ENCODE data around the gene CYP4F3.

GRCh38 chr19:15669891-15670290 lies 29.2 kb downstream of the CYP4F3 start:
- no peak for TF ChIP-seq JARID2 (CRISPR knock-in tag; IDR thresholded peaks at IDR 0.05; ENCODE audit: insufficient replicate concordance)
- no peak for TF ChIP-seq RBM22 (optimal IDR thresholded peaks at IDR 0.05; ENCODE audit: low read length)
- TF ChIP-seq KLF16 (CRISPR knock-in tag; IDR thresholded peaks at IDR 0.05) = no peak
- TF ChIP-seq, protein P1, sequence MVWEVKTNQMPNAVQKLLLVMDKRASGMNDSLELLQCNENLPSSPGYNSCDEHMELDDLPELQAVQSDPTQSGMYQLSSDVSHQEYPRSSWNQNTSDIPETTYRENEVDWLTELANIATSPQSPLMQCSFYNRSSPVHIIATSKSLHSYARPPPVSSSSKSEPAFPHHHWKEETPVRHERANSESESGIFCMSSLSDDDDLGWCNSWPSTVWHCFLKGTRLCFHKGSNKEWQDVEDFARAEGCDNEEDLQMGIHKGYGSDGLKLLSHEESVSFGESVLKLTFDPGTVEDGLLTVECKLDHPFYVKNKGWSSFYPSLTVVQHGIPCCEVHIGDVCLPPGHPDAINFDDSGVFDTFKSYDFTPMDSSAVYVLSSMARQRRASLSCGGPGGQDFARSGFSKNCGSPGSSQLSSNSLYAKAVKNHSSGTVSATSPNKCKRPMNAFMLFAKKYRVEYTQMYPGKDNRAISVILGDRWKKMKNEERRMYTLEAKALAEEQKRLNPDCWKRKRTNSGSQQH (CRISPR knock-in tag; IDR thresholded peaks at IDR 0.05; ENCODE audit: low read depth) = no peak
- no peak for TF ChIP-seq ESRRA (CRISPR knock-in tag; IDR thresholded peaks at IDR 0.05; ENCODE audit: low read depth)
- TF ChIP-seq, protein P2, sequence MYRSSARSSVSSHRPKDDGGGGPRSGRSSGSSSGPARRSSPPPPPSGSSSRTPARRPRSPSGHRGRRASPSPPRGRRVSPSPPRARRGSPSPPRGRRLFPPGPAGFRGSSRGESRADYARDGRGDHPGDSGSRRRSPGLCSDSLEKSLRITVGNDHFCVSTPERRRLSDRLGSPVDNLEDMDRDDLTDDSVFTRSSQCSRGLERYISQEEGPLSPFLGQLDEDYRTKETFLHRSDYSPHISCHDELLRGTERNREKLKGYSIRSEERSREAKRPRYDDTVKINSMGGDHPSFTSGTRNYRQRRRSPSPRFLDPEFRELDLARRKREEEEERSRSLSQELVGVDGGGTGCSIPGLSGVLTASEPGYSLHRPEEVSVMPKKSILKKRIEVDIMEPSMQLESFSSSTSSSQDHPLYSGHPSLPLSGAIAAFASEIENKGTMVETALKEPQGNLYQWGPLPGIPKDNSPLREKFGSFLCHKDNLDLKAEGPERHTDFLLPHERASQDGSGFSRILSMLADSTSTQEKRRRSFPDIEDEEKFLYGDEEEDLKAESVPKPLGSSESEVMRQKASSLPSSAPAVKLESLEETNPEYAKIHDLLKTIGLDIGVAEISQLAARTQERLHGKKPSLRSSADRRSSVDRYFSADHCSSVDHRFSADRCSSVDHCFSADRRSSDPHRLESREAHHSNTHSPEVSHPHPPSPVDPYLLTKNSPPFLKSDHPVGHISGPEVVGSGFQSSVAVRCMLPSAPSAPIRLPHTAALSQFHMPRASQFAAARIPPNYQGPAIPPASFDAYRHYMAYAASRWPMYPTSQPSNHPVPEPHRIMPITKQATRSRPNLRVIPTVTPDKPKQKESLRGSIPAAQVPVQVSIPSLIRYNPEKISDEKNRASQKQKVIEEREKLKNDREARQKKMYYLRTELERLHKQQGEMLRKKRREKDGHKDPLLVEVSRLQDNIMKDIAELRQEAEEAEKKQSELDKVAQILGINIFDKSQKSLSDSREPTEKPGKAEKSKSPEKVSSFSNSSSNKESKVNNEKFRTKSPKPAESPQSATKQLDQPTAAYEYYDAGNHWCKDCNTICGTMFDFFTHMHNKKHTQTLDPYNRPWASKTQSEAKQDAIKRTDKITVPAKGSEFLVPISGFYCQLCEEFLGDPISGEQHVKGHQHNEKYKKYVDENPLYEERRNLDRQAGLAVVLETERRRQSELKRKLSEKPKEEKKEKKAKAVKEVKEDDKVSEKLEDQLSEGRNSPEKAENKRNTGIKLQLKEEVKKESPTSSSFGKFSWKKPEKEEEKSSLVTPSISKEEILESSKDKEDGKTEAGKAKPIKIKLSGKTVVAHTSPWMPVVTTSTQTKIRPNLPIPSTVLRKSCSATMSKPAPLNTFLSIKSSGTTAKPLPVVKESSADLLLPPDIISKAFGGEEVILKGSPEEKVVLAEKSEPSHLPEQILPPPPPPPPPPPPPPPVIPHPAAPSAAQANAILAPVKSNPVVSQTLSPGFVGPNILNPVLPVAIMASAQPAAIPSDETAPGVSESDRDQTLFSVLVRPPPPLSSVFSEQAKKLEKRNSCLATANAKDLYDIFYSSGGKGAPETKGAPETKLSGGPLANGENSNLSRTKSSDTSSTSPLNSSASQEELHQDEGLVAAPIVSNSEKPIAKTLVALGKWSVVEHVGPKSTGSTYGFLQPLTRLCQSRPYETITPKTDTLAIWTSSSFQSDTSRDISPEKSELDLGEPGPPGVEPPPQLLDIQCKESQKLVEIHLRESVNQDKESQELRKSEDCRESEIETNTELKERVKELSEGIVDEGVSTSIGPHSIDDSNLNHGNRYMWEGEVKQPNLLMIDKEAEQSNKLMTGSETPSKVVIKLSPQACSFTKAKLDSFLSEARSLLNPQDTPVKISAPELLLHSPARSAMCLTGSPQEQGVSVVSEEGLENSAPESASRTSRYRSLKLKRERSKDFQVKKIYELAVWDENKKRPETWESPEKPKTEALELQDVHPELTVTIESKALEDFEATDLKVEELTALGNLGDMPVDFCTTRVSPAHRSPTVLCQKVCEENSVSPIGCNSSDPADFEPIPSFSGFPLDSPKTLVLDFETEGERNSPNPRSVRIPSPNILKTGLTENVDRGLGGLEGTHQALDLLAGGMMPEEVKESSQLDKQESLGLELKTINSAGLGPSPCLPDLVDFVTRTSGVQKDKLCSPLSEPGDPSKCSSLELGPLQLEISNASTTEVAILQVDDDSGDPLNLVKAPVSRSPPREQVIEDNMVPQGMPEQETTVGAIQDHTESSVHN (CRISPR knock-in tag; IDR thresholded peaks at IDR 0.05) = no peak
- TF ChIP-seq FLYWCH1 (CRISPR knock-in tag; IDR thresholded peaks at IDR 0.05) = no peak
- TF ChIP-seq CTCF (CRISPR knock-in tag; IDR thresholded peaks at IDR 0.05) = no peak
- TF ChIP-seq PRDM10 (CRISPR knock-in tag; IDR thresholded peaks at IDR 0.05; ENCODE audit: low read depth) = no peak
- TF ChIP-seq ZNF609 (CRISPR knock-in tag; IDR thresholded peaks at IDR 0.05; ENCODE audit: borderline replicate concordance) = no peak
- TF ChIP-seq ZNF747 (CRISPR knock-in tag; IDR thresholded peaks at IDR 0.05; ENCODE audit: borderline replicate concordance) = no peak
- TF ChIP-seq ZNF274 (CRISPR knock-in tag; IDR thresholded peaks at IDR 0.05) = no peak
- TF ChIP-seq PBX2 (CRISPR knock-in tag; IDR thresholded peaks at IDR 0.05) = no peak

All from HepG2 (cell line).